ENCODE data around the gene MOBP. TPM values are rescaled to one million over a fixed set of nuclear protein-coding genes. Genes with fewer than 3 reads are reported as not detected.

MOBP gene
- total and polyA plus RNA-seq, 4 donors: not detected

DNA sequence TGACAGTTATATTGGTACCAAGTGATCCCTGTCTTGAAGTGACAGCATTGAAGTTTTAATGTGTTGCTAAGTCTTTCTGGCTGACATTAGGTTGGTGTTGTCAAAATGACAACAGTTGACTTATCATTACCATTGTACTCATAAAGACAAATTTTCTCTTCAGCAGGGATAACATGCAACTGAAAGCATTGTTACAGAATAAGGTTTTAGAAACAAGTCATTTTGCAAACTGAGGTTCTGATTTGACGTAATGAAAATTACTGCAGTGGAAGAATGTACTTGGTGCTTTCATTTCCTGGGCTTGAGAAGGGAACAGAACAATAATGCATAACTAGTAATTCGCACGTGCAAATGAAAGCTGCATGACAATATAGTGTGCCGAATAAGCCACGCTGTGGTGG, 75.1 kb downstream of the MOBP start (continued):
- TF ChIP-seq, protein P1, sequence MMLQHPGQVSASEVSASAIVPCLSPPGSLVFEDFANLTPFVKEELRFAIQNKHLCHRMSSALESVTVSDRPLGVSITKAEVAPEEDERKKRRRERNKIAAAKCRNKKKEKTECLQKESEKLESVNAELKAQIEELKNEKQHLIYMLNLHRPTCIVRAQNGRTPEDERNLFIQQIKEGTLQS (IDR thresholded peaks at IDR 0.05): no peak

DNA sequence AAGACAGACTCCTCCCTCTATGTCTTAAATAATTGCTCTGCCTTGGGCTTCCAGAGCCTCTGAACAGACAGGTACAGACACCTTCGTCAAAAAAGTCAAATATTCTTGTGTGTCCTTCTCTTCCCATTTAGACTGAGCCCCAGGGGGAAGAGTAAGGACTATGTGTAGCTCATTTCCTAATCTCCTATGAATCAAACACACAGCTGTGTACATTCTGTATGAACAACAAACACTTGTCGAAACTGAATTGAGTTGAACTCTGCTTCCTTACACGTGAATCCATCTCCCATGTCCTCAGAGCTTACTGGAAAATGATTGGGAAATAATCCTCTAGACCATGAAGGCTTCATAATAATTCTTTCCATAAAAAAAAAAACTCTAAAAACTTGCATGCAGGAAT, 80.8 kb downstream of the MOBP start:
- Histone ChIP-seq H3K36me3 (ENCODE audit: control insufficient read depth in 4 of 4, insufficient read depth in 3 of 4, low read depth in 1 of 4, low read length in 3 of 4) (no peaks in the 10 kb centered on the region), H3K27ac (ENCODE audit: low read depth in 1 of 2, low read length in 2 of 2) (no peak overlapping the region), H3K9ac (ENCODE audit: low read depth in 1 of 2, low read length in 2 of 2) (no peak overlapping the region), H3K4me1 (ENCODE audit: control insufficient read depth in 4 of 4, insufficient read depth in 4 of 4, low read length in 3 of 4) (no peaks in the 10 kb centered on the region), H3K9me3 (ENCODE audit: control insufficient read depth in 4 of 4, low read length in 3 of 4) (no peaks in the 10 kb centered on the region), H3K4me3 (ENCODE audit: low read depth in 1 of 3, low read length in 3 of 3) (no peak overlapping the region), H3K27me3 (ENCODE audit: control insufficient read depth in 4 of 4, insufficient read depth in 4 of 4, low read length in 3 of 4) (no peaks in the 10 kb centered on the region)
- WGBS: 31% methylated on average over 3 of the region's 3 CpGs
- no peak for DNase-seq (ENCODE audit: low spot score)
- TF ChIP-seq, protein P2, sequence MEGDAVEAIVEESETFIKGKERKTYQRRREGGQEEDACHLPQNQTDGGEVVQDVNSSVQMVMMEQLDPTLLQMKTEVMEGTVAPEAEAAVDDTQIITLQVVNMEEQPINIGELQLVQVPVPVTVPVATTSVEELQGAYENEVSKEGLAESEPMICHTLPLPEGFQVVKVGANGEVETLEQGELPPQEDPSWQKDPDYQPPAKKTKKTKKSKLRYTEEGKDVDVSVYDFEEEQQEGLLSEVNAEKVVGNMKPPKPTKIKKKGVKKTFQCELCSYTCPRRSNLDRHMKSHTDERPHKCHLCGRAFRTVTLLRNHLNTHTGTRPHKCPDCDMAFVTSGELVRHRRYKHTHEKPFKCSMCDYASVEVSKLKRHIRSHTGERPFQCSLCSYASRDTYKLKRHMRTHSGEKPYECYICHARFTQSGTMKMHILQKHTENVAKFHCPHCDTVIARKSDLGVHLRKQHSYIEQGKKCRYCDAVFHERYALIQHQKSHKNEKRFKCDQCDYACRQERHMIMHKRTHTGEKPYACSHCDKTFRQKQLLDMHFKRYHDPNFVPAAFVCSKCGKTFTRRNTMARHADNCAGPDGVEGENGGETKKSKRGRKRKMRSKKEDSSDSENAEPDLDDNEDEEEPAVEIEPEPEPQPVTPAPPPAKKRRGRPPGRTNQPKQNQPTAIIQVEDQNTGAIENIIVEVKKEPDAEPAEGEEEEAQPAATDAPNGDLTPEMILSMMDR (IDR thresholded peaks at IDR 0.05; ENCODE audit: low read depth, low read length, missing input control): no peak
- TF ChIP-seq FOXA2 (IDR thresholded peaks at IDR 0.05) (no peak), JUND (IDR thresholded peaks at IDR 0.05) (no peak), HNF4A (conservative IDR thresholded peaks at IDR 0.05) (no peak), SP1 (IDR thresholded peaks at IDR 0.05) (no peak), NR2F2 (IDR thresholded peaks at IDR 0.05) (no peak), FOXA1 (IDR thresholded peaks at IDR 0.05) (no peak), HNF4G (IDR thresholded peaks at IDR 0.05) (no peak), TAF1 (conservative IDR thresholded peaks at IDR 0.05) (no peak), EGR1 (IDR thresholded peaks at IDR 0.05; ENCODE audit: low read depth in 2 of 2) (no peak), RAD21 (IDR thresholded peaks at IDR 0.05) (no peak), GABPA (IDR thresholded peaks at IDR 0.05 in 1 of 2, conservative IDR thresholded peaks at IDR 0.05 in 1 of 2) (no peak), RXRA (IDR thresholded peaks at IDR 0.05) (no peak), YY1 (IDR thresholded peaks at IDR 0.05) (no peak)
- TF ChIP-seq, protein P3, sequence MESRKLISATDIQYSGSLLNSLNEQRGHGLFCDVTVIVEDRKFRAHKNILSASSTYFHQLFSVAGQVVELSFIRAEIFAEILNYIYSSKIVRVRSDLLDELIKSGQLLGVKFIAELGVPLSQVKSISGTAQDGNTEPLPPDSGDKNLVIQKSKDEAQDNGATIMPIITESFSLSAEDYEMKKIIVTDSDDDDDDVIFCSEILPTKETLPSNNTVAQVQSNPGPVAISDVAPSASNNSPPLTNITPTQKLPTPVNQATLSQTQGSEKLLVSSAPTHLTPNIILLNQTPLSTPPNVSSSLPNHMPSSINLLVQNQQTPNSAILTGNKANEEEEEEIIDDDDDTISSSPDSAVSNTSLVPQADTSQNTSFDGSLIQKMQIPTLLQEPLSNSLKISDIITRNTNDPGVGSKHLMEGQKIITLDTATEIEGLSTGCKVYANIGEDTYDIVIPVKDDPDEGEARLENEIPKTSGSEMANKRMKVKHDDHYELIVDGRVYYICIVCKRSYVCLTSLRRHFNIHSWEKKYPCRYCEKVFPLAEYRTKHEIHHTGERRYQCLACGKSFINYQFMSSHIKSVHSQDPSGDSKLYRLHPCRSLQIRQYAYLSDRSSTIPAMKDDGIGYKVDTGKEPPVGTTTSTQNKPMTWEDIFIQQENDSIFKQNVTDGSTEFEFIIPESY (IDR thresholded peaks at IDR 0.05): no peak
- TF ChIP-seq, protein P1 (IDR thresholded peaks at IDR 0.05): no peak
- TF ChIP-seq, protein P4, sequence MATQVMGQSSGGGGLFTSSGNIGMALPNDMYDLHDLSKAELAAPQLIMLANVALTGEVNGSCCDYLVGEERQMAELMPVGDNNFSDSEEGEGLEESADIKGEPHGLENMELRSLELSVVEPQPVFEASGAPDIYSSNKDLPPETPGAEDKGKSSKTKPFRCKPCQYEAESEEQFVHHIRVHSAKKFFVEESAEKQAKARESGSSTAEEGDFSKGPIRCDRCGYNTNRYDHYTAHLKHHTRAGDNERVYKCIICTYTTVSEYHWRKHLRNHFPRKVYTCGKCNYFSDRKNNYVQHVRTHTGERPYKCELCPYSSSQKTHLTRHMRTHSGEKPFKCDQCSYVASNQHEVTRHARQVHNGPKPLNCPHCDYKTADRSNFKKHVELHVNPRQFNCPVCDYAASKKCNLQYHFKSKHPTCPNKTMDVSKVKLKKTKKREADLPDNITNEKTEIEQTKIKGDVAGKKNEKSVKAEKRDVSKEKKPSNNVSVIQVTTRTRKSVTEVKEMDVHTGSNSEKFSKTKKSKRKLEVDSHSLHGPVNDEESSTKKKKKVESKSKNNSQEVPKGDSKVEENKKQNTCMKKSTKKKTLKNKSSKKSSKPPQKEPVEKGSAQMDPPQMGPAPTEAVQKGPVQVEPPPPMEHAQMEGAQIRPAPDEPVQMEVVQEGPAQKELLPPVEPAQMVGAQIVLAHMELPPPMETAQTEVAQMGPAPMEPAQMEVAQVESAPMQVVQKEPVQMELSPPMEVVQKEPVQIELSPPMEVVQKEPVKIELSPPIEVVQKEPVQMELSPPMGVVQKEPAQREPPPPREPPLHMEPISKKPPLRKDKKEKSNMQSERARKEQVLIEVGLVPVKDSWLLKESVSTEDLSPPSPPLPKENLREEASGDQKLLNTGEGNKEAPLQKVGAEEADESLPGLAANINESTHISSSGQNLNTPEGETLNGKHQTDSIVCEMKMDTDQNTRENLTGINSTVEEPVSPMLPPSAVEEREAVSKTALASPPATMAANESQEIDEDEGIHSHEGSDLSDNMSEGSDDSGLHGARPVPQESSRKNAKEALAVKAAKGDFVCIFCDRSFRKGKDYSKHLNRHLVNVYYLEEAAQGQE (IDR thresholded peaks at IDR 0.05): no peak
- TF ChIP-seq, protein P5, sequence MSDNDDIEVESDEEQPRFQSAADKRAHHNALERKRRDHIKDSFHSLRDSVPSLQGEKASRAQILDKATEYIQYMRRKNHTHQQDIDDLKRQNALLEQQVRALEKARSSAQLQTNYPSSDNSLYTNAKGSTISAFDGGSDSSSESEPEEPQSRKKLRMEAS (IDR thresholded peaks at IDR 0.05): no peak
